Measurements from ENCODE around the gene AMFR. TPM values are rescaled to one million over a fixed set of nuclear protein-coding genes. Genes with fewer than 3 reads are reported as not detected.

Gene AMFR
- total and polyA plus RNA-seq, 4 donors, result 39.5 to 86.1 (median 61.2) TPM

DNA sequence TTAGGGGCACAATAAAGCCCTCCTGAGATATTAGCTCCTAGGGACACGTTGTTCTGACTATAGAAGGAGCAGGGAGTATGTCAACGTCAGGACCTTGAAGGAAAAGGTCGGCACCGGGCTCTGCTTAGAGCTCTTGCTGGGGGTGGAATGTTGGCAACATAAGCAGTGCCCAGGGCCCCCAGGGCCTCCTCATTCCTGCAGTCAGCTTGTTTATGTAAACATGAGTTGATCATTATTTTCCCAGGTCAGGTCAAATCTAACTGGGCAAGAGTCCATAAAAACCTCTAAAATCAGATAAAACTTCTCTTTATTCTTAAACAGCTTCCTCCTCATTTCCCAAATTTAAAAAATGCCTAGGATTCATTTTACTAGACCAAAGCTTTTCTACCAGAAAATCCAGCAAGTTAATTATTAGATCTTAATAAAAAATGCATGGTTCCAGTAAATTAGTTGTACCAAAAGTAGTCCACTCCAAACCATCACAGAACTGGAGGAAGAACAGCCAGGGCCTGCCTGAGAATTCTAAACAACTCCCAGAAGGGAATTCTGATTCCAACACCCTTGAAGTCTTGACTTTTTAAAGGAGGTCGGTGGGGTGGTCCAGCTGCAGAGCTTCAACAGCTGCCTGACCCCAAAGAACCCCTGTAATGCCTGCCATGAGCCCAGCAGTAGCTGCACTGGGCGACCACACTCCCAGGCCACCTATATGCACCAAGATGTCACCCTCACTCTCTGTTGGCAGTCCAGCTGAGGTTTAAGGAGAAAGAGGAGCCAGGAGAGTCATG lies 54.3 kb downstream of the AMFR start:
- no peaks in the 10 kb centered on the region for H3K27me3 ChIP-seq (ENCODE audit: control insufficient read depth in 3 of 3, insufficient read depth in 3 of 3, low read length in 2 of 3)
- 56 to 69% methylated on average over 6 of the region's 6 CpGs for WGBS, 2 donors
- no peaks in the 10 kb centered on the region for H3K9me3 ChIP-seq (ENCODE audit: control insufficient read depth in 4 of 4, insufficient read depth in 3 of 4, low read length in 3 of 4)
- H3K4me1 ChIP-seq (ENCODE audit: control insufficient read depth in 5 of 5, insufficient read depth in 5 of 5, low read length in 5 of 5), result peaks cover 2 to 32% (median 12%) of the 10 kb centered on the region in 5 donors
- H3K36me3 ChIP-seq (ENCODE audit: control insufficient read depth in 4 of 4, insufficient read depth in 4 of 4, low read length in 4 of 4), result peaks cover 7 to 22% (median 21%) of the 10 kb centered on the region in 4 donors
- no peak overlapping the region for H3K4me3 ChIP-seq
- no peak overlapping the region for H3K9ac ChIP-seq (ENCODE audit: insufficient read depth in 1 of 2, low read length in 2 of 2)
- ATAC-seq (ENCODE audit: insufficient read depth, low FRiP score) (no peak), DNase-seq (peak; percentile 52 to 69 (median 65))
- TF ChIP-seq, protein P1, sequence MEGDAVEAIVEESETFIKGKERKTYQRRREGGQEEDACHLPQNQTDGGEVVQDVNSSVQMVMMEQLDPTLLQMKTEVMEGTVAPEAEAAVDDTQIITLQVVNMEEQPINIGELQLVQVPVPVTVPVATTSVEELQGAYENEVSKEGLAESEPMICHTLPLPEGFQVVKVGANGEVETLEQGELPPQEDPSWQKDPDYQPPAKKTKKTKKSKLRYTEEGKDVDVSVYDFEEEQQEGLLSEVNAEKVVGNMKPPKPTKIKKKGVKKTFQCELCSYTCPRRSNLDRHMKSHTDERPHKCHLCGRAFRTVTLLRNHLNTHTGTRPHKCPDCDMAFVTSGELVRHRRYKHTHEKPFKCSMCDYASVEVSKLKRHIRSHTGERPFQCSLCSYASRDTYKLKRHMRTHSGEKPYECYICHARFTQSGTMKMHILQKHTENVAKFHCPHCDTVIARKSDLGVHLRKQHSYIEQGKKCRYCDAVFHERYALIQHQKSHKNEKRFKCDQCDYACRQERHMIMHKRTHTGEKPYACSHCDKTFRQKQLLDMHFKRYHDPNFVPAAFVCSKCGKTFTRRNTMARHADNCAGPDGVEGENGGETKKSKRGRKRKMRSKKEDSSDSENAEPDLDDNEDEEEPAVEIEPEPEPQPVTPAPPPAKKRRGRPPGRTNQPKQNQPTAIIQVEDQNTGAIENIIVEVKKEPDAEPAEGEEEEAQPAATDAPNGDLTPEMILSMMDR (IDR thresholded peaks at IDR 0.05; ENCODE audit: control extremely low read depth, extremely low read depth), result no peak
- H3K27ac ChIP-seq (ENCODE audit: low read depth in 1 of 2, low read length in 1 of 2), result peak overlapping the region in 1 of 2 donors; percentile 44

DNA sequence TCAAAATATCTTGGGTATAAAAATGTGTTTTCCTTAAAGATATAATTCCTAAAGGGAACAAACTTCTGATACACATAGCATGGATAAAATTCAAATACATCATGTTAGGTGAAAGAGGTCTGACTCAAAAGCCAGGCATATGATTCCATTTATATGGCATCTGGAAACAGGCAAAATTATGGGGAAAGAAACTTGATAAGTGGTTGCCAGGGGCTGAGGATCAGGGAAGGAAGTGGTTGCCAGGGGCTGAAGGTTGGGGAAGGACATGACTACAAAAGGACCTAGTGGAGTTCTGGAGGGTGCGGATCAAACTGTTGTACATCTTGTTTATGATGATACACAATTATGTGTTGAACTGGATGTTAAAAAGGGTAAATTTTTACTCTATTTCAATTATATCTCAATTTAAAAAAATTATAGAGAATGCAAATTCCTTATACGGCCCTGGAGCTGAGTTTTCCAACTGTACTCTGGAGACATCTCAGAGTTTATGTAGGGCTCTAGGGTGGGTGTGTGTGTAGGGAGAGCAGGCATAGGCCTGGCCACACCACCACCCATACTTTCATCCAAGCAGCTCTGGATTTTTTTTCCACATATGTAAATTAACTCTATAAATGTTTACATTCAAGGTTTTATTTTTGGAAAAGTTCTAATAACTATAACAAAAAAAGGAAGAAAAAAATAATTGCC lies 55.0 kb downstream of the AMFR start:
- Histone ChIP-seq H3K9ac (ENCODE audit: insufficient read depth in 1 of 2, low read length in 2 of 2) (no peak overlapping the region), H3K9me3 (ENCODE audit: control insufficient read depth in 4 of 4, insufficient read depth in 3 of 4, low read length in 3 of 4) (no peaks in the 10 kb centered on the region), H3K4me3 (no peak overlapping the region), H3K36me3 (ENCODE audit: control insufficient read depth in 4 of 4, insufficient read depth in 4 of 4, low read length in 4 of 4) (peaks cover 7 to 24% (median 23%) of the 10 kb centered on the region in 4 donors), H3K27me3 (ENCODE audit: control insufficient read depth in 3 of 3, insufficient read depth in 3 of 3, low read length in 2 of 3) (no peaks in the 10 kb centered on the region), H3K27ac (ENCODE audit: low read depth in 1 of 2, low read length in 1 of 2) (no peak overlapping the region), H3K4me1 (ENCODE audit: control insufficient read depth in 5 of 5, insufficient read depth in 5 of 5, low read length in 5 of 5) (peaks cover 2 to 32% (median 12%) of the 10 kb centered on the region in 5 donors)
- DNase-seq (peak in 1 of 3 donors; percentile 27), ATAC-seq (ENCODE audit: insufficient read depth, low FRiP score) (no peak)
- 85 to 91% methylated on average over 2 of the region's 2 CpGs for WGBS, 2 donors
- TF ChIP-seq, protein P1 (IDR thresholded peaks at IDR 0.05; ENCODE audit: control extremely low read depth, extremely low read depth), result no peak

DNA sequence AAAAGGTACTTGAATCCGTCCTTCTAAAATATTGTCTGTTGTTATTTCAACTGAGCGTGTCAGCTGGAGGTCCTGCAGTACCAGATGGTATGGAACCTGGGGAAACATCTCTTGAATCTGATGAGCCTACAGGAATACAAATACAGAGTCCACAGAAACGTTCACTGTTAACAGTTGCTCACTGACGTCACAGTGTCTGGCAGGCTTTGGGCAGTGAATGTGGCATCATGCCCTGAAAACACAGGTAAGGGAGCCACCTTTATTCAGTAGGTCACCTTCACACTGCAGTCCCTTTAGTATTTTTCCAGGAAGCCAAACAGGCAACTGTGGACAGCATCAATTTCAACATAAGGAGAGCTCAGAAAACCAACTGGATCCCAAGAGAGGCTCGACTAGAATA lies 56.1 kb downstream of the AMFR start:
- TF ChIP-seq, protein P1 (IDR thresholded peaks at IDR 0.05; ENCODE audit: control extremely low read depth, extremely low read depth), result no peak
- Histone ChIP-seq H3K4me3 (no peak overlapping the region), H3K9me3 (ENCODE audit: control insufficient read depth in 4 of 4, insufficient read depth in 3 of 4, low read length in 3 of 4) (no peaks in the 10 kb centered on the region), H3K4me1 (ENCODE audit: control insufficient read depth in 5 of 5, insufficient read depth in 5 of 5, low read length in 5 of 5) (peaks cover 2 to 32% (median 12%) of the 10 kb centered on the region in 5 donors), H3K9ac (ENCODE audit: insufficient read depth in 1 of 2, low read length in 2 of 2) (no peak overlapping the region), H3K27ac (ENCODE audit: low read depth in 1 of 2, low read length in 1 of 2) (no peak overlapping the region), H3K36me3 (ENCODE audit: control insufficient read depth in 4 of 4, insufficient read depth in 4 of 4, low read length in 4 of 4) (peaks cover 7 to 28% (median 26%) of the 10 kb centered on the region in 4 donors), H3K27me3 (ENCODE audit: control insufficient read depth in 3 of 3, insufficient read depth in 3 of 3, low read length in 2 of 3) (no peaks in the 10 kb centered on the region)
- ATAC-seq (ENCODE audit: insufficient read depth, low FRiP score), result no peak
- WGBS, 2 donors, result 96 to 97% methylated on average over 5 of the region's 5 CpGs
- DNase-seq, result no peak

Measured in lung (tissue), 12 donors.